HepG2 (cell line): ENCODE results near the gene MAMSTR. TPM values are rescaled to one million over a fixed set of nuclear protein-coding genes. Genes with fewer than 3 reads are reported as not detected.

Source experiments
- ISX ChIP-seq: sonication (generic); formaldehyde crosslinking; conservative IDR thresholded peaks from 2 replicates; pipeline ENCODE4 v1.5.0; 2020; ENCODE audit warnings: missing genetic modification reagents
- LCORL ChIP-seq, 2 experiments: fragments of 450-650 bp in 1 of 2; sonication (generic) in 1 of 2; formaldehyde crosslinking in 1 of 2; IDR thresholded peaks; 2 replicates each; pipeline versions ENCODE4 v1.5.0 to v1.6.1; 2017 to 2020; ENCODE audit warnings: antibody characterized with exemption in 1 of 2, missing genetic modification reagents in 1 of 2
- ZBTB34 ChIP-seq: sonication (generic); formaldehyde crosslinking; IDR thresholded peaks from 2 replicates; pipeline ENCODE4 v1.8.0; 2022; ENCODE audit warnings: mild to moderate bottlenecking, missing genetic modification reagents
- ZNF17 ChIP-seq: sonication (generic); formaldehyde crosslinking; IDR thresholded peaks from 2 replicates; pipeline ENCODE4 v1.5.0; 2020; ENCODE audit warnings: mild to moderate bottlenecking, missing genetic modification reagents
- ZNF256 ChIP-seq: sonication (generic); formaldehyde crosslinking; conservative IDR thresholded peaks from 2 replicates; pipeline ENCODE4 v1.4.0; 2020; ENCODE audit warnings: missing genetic modification reagents
- ZSCAN31 ChIP-seq: sonication (generic); formaldehyde crosslinking; IDR thresholded peaks from 2 replicates; pipeline ENCODE4 v1.5.0; 2020; ENCODE audit warnings: low read depth, mild to moderate bottlenecking, missing genetic modification reagents
- polyA plus RNA-seq, 8 experiments: library from polyadenylated mRNA; depleted of rRNA in 3 of 8; stranded (reverse) in 7 of 8; unstranded in 1 of 8; fragments of >200 nt; fragmentation: Illumina TruSeq in 4 of 8; extraction: Trizol in 4 of 8; gene quantifications; 2 replicates each; pipeline versions ENCODE4 v1.2.1 to v1.2.3, GENCODE V29; 2011 to 2016; ENCODE audit warnings: low read depth in 4 of 8, missing spikeins in 1 of 8, mixed read lengths in 1 of 8; ENCODE audit not compliant: insufficient read depth in 1 of 8
- total RNA-seq, 5 experiments: library from RNA; depleted of rRNA; stranded (reverse); fragments of >200 nt; fragmentation: Illumina TruSeq; extraction: Trizol; gene quantifications; 2 replicates each; pipeline ENCODE4 v1.2.3, GENCODE V29; 2016; ENCODE audit warnings: low read depth in 1 of 5
- TF ChIP-seq, protein P1 (sequence below): sonication (generic); formaldehyde crosslinking; conservative IDR thresholded peaks from 2 replicates; pipeline ENCODE4 v1.4.0; 2020; ENCODE audit warnings: missing genetic modification reagents
- TF ChIP-seq, protein P2 (sequence below): sonication (generic); formaldehyde crosslinking; IDR thresholded peaks from 2 replicates; pipeline ENCODE4 v1.5.1; 2020; ENCODE audit warnings: mild to moderate bottlenecking, missing genetic modification reagents, moderate library complexity
- TF ChIP-seq, protein P3 (sequence below): sonication (generic); formaldehyde crosslinking; IDR thresholded peaks from 2 replicates; pipeline ENCODE4 v1.4.0; 2020; ENCODE audit warnings: missing genetic modification reagents

Gene MAMSTR
- total and polyA plus RNA-seq, 2 of the 13 experiments (the other 11 are each of a cell fraction or from before 2014, with no cell fraction given): 2.2 to 2.4 TPM

GRCh38 chr19:48670699-48671445, 48.7 kb downstream of the MAMSTR start (continued):
- TF ChIP-seq, protein P1, sequence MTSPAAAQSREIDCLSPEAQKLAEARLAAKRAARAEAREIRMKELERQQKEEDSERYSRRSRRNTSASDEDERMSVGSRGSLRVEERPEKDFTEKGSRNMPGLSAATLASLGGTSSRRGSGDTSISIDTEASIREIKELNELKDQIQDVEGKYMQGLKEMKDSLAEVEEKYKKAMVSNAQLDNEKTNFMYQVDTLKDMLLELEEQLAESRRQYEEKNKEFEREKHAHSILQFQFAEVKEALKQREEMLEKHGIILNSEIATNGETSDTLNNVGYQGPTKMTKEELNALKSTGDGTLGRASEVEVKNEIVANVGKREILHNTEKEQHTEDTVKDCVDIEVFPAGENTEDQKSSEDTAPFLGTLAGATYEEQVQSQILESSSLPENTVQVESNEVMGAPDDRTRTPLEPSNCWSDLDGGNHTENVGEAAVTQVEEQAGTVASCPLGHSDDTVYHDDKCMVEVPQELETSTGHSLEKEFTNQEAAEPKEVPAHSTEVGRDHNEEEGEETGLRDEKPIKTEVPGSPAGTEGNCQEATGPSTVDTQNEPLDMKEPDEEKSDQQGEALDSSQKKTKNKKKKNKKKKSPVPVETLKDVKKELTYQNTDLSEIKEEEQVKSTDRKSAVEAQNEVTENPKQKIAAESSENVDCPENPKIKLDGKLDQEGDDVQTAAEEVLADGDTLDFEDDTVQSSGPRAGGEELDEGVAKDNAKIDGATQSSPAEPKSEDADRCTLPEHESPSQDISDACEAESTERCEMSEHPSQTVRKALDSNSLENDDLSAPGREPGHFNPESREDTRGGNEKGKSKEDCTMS (CRISPR knock-in tag): no peak
- TF ChIP-seq, protein P2, sequence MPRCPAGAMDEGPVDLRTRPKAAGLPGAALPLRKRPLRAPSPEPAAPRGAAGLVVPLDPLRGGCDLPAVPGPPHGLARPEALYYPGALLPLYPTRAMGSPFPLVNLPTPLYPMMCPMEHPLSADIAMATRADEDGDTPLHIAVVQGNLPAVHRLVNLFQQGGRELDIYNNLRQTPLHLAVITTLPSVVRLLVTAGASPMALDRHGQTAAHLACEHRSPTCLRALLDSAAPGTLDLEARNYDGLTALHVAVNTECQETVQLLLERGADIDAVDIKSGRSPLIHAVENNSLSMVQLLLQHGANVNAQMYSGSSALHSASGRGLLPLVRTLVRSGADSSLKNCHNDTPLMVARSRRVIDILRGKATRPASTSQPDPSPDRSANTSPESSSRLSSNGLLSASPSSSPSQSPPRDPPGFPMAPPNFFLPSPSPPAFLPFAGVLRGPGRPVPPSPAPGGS (CRISPR knock-in tag): no peak
- TF ChIP-seq ZBTB34: no peak
- TF ChIP-seq ISX: no peak
- no peak for TF ChIP-seq LCORL (IDR thresholded peaks at IDR 0.05)
- TF ChIP-seq LCORL (CRISPR knock-in tag; IDR thresholded peaks at IDR 0.05): no peak
- no peak for TF ChIP-seq ZNF17 (CRISPR knock-in tag)
- TF ChIP-seq, protein P3, sequence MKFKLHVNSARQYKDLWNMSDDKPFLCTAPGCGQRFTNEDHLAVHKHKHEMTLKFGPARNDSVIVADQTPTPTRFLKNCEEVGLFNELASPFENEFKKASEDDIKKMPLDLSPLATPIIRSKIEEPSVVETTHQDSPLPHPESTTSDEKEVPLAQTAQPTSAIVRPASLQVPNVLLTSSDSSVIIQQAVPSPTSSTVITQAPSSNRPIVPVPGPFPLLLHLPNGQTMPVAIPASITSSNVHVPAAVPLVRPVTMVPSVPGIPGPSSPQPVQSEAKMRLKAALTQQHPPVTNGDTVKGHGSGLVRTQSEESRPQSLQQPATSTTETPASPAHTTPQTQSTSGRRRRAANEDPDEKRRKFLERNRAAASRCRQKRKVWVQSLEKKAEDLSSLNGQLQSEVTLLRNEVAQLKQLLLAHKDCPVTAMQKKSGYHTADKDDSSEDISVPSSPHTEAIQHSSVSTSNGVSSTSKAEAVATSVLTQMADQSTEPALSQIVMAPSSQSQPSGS (CRISPR knock-in tag): no peak
- TF ChIP-seq ZNF256 (CRISPR knock-in tag): no peak
- TF ChIP-seq ZSCAN31 (CRISPR knock-in tag): no peak
